Stimulated activated CD8-positive, alpha-beta memory T cell treated with anti-CD3 and anti-CD28 coated beads, Interleukin-4, amount 100 ng/mL, for 24 hours (primary cell): ENCODE measurements around the gene YIF1A.
A peak's percentile ranks its signal among the peaks of the same experiment; 100 is the strongest.
"Not testable (repeated sequence)": the region's sequence is repeated elsewhere in the genome, so short reads cannot be mapped to it uniquely, and the experiment has no call there.

Experiments
- DNase-seq: peaks from one replicate; pipeline ENCODE4 v3.0.0-alpha.2; 2020; ENCODE audit warnings: low read depth

YIF1A gene

DNA sequence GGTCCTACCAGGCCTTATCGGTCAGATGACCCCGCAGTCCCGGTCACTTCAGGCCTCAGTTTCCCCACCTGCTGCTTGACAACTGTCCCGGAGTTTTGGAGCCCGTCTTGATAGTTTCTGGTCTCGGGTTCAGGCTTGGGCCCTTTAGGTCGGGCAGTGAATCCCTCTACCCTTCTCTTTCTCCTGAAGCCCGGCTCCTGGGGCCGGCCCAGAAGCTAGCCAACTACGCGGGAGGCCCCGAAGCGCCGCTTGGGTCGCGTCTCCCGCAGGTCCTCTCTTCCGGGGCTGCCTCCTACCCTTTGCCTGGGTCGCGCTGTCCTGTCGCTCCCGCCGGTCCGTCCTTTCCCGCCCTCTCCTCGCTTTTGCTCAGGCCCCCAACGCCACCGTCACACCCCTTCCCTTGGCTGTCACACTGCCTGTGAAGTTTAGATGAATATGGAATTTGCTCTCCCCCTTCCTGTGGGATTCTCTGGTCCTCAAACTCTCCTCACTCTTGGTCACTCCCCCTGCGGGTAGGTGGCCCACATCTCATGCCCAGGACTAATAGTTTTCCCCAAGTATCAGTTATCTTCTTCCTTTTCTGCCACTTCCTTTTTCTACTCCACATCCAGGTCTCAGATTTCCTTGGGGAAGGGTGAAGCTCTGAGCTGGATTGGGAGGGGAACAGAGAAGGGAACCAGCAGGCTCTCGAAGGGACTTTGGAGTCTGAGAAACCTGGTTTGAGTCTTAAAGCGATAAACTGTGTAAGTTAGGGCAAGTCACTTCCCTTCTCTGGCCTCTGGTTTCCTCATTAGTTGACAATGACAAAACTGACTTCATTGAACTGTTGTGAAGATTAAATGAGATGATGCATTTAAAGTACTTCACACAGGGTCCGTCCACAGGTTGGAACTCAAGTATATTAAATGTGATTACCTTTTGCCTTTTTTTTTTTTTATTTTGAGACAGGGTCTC, 19.7 kb downstream of the YIF1A start:
- no peak for DNase-seq

DNA sequence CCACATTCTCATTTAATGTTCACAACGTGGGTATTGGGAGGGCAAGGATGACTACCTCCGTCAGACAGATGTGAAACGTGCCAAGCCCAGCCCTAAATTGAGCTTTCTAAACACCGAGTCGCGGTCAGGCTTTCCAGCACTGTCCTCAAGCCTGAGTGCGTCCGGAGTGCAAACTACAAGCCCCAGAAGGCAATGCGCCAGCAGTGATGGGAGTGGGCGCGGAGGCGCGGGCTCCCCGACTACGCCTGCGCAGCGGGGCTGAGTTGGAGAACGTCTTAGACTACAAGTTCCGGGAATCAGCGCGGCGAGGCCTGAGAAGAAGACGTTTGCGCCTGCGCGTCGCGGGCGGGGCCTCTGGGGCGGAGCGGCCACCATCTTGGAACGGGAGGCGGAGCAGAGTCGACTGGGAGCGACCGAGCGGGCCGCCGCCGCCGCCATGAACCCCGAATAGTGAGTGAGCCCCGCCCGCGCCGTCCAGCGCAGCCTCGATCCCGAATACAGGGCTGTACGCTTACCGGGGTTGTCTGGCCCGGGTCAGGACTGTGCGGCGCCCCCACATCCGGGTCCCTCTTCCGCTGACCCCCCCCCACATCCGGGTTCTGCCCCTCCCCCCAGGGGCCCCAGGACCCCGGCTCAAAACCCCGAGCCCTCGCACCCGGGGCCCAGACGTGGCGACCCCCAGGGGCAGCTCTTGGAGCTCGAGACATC, 20.5 kb downstream of the YIF1A start, which contains the start of gene RAB1B:
RAB1B (plus strand) TSS at position 396 of the 708 bp plus-strand sequence; CDS start at position 437, 41 bp downstream.
- DNase-seq, result peak; percentile 100

- DNase-seq, result peak; percentile 80
Measured at GRCh38 chr11:66267379-66268243, 21.3 kb downstream of the YIF1A start.

DNA sequence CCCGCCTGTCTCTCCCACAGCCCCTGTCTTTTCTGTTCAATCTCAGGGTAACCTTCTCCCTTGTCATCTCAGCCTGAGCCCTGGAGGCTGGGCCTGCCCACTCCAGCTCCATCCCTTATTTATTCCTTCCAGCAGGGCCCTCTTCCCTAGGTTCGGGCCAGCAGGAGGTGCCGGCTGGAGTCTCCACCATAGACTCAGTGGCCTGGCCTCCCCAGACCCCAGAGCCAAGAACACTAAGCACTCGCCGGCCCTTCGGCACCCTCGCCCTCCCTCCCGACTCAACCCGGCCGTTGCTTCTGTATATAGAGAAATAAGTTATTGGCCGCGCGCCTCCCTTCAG, 21.9 kb downstream of the YIF1A start:
- DNase-seq, result no peak

DNA sequence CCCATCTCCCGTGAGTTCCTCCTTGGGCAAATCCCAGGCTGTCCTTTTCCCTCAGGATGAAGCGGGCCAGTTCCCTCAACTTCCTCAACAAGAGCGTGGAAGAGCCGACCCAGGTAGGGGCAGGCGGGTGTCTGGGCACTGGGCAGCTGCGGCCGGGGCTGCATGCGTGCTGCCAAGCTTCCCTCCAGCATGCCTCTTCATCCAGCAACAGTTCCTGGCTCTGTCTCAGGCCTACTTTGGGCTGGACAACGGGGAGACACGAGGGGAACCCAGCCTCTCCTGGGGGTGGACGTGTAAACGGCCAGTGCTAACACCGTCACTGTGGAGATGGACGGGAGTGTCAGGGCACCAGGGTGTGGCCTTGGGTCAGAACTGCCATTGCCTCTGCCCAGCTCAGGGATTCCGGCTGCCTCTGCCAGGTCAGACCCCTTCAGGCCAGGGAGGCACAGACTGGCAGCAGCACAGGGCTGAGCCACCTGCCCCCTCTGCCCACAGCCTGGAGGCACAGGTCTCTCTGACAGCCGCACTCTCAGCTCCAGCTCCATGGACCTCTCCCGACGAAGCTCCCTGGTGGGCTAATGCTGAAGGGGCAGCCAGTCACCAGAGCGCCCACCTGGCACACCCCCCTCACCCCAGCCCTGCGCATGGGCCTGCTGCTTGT, 22.4 kb downstream of the YIF1A start:
- no peak for DNase-seq

DNA sequence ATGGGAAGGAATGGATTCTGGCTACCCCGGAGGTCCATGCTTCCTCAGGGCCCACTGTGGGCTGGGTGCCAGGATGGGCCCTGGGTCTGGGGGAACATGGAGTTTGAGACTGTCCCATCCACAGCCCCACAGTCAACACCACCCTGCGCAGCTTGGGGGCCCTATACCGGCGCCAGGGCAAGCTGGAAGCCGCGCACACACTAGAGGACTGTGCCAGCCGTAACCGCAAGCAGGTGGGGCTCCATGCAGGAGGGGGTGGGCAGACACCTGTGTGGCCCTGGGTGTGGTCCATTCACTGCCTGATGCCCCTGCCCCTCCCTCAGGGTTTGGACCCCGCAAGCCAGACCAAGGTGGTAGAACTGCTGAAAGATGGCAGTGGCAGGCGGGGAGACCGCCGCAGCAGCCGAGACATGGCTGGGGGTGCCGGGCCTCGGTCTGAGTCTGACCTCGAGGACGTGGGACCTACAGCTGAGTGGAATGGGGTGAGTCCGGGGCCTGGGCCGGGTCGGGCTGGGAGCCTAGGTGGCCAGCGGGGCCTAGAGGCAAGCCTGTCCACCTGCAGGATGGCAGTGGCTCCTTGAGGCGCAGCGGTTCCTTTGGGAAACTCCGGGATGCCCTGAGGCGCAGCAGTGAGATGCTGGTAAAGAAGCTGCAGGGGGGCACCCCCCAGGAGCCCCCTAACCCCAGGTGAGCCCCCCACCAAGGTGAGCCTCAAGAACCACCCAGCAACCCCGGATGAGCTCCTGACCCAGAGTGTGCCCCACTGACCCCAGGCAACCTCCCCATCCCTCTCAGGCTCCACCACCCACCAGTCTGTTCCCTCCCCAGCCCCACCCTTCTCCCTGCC, 23.2 kb downstream of the YIF1A start:
- DNase-seq, result no peak

DNA sequence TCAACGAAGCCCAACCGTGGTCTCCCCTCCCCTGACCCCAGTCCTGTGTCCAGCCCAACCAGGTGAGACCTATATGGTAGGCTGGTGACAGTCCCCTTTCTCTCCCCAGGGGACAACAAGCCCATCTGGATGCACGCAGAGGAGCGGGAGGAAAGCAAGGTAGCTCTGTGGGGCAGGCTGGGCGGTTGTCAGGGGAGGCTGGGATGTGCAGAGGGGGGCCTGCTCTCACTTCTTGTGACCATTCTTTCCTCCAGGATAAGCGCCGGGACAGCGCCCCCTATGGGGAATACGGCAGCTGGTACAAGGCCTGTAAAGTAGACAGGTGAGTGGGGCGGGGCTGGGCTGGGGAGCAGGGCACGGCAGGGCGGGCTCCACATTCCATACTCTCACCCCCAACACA, 24.0 kb downstream of the YIF1A start:
- no peak for DNase-seq

DNA sequence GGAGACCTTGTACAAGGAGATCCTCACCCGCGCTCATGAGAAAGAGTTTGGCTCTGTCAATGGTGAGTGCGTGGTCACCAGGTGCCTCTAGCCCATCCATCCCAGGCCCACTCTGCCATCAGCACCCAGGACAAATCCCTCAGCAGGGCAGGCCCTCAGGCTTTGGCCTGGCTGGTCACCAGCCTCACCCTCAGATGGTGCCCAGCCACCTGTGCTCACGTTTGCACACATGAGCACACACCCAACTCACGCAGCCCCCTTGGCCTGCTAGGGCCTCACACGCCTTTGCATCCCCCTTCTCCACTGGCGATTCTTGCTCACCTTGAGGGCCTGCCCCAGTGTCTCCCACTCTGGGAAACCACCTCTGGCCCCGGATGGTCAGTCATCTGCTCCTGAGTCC, 24.6 kb downstream of the YIF1A start:
- DNase-seq, result no peak

GRCh38 chr11:66263785-66264184, 25.2 kb downstream of the YIF1A start:
- no peak for DNase-seq

DNA sequence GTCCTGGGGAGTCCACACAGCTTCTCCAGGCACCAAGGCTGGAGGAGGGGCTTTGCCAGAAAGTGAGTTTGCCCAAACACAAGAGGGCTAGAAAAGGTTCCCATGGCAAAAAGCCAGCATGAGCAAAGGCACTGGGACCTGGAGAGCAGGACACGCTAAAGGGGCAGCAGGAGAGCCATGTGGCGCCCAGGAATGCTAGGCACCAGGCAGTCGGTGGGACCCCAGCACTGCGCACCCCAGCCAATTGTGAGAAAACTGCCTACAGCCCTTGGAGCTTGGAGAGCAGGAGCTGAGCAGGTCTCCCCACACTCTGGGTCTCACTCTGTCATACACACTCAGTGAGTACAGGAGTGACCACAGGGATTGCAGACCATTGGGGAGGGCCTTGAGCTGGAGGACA, 25.7 kb downstream of the YIF1A start:
- no peak for DNase-seq

GRCh38 chr11:66262696-66263095, 26.2 kb downstream of the YIF1A start:
- no peak for DNase-seq

DNA sequence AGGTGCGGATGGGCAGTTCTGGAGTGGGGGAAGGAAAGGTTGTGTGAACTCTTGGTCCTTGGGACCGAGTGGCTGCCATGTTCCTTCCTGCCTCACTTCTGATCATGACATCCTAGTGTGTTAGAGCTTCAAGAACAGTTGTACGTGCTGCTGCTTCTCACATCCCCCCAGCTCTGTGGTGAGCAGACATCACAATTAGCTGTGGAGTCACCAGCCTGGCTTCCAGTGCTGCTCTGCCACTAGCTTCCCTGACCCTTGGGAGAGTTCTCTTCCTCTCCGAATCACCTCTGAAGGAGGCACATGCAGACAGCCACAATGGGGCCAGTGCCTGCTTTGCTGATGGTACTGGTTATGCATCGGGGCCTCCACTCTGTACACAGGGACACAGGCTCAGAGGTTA, 26.8 kb downstream of the YIF1A start:
- DNase-seq, result no peak

DNA sequence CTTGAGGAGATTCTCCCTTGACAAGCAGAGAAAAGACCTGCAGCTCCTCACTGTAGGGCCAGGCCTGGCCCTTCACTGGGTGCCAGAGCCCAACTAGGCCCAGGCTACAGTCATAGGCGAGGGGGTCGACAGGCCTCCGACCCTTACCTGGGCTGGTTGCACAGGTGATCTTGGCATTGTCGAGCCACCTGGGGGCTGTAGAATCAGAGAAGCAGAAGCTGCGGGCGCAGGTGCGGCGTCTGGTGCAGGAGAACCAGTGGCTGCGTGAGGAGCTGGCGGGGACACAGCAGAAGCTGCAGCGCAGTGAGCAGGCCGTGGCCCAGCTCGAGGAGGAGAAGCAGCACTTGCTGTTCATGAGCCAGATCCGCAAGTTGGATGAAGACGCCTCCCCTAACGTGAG, 27.4 kb downstream of the YIF1A start:
- no peak for DNase-seq

GRCh38 chr11:66259956-66260355, 29.0 kb downstream of the YIF1A start:
- no peak for DNase-seq

DNA sequence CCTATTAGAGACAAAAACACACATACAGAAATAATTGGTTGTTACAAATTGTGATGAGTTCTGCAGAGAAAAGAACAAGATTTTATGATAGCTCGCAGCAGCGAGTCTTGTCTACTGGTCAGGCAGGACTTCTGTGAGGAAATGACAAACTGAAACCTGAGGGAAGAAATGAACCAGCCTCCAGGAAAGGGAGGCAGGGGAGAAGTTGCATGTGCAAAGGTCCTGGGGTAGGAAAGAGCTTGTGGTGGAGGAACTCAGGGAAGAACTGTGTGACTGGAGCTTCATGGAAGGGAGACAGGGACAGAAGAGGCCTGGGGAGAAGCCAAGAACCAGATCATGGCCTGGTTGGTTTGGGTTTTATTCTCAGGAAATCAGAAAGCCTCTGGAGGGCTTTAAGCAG, 29.7 kb downstream of the YIF1A start:
- no peak for DNase-seq

GRCh38 chr11:66258473-66258893, 30.5 kb downstream of the YIF1A start:
- no peak for DNase-seq

GRCh38 chr11:66253081-66253480, 35.9 kb downstream of the YIF1A start:
- DNase-seq, result not testable (repeated sequence)

DNA sequence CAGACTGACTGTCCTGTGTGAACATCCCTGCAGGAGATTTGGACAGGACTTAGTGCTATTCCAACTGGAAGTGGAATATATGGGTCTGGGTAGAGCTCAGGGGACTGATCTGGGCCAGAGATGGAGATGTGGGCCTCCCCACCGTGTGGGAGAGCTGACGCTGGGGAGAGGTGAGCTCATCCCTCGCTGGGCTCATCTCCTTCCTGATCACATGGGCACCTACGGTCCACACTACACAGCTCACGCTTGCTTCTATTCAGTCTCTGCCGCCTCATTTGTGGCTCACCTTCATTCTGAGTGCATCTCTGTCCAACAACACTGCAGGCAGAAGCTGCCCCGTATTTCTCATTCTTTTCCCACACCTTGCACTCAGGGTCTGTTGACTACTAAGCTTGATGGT, 37.1 kb downstream of the YIF1A start:
- DNase-seq, result no peak

GRCh38 chr11:66248903-66249302, 40.0 kb downstream of the YIF1A start:
- no peak for DNase-seq

GRCh38 chr11:66247801-66248200, 41.1 kb downstream of the YIF1A start:
- DNase-seq, result no peak

DNA sequence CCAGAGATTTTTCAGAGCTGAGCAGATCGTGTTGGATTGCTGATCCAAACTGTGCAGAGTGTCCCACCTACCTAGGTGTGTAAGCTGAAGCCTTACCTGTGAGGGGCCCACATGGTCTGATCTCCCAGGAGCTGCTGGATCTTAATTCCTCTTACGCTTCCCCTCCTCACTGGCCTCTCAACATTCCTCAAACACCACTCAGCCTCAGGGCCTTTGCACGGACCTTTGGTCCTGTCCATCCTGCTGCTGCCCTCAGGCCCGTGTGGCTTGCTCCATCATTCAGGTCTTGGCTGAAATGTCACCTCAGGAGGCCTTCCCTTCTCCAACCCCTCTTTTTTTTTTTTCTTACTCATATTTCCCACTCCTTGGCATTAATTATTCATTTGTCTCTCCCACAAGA, 41.6 kb downstream of the YIF1A start:
- no peak for DNase-seq
